Stromal cell of bone marrow (primary cell): Measurements from ENCODE around the gene COMMD9.
A peak's percentile ranks its signal among the peaks of the same experiment; 100 is the strongest.
"Not testable (repeated sequence)": the region's sequence is repeated elsewhere in the genome, so short reads cannot be mapped to it uniquely, and the experiment has no call there.

Experiments
- DNase-seq: peaks from one replicate; pipeline ENCODE4 v3.0.0-alpha.2; 2012; ENCODE audit warnings: low read depth

COMMD9 gene

GRCh38 chr11:36289226-36289852 lies at the start of gene COMMD9:
COMMD9 (minus strand) TSS chr11:36289424; CDS start chr11:36289412, 12 bp downstream.
- peak; percentile 86 for DNase-seq

- DNase-seq: peak; percentile 41
Observed at GRCh38 chr11:36333897-36334296, 44.7 kb upstream of the COMMD9 start.

- peak; percentile 37 for DNase-seq
Observed at GRCh38 chr11:36333468-36333867, 44.2 kb upstream of the COMMD9 start.

DNA sequence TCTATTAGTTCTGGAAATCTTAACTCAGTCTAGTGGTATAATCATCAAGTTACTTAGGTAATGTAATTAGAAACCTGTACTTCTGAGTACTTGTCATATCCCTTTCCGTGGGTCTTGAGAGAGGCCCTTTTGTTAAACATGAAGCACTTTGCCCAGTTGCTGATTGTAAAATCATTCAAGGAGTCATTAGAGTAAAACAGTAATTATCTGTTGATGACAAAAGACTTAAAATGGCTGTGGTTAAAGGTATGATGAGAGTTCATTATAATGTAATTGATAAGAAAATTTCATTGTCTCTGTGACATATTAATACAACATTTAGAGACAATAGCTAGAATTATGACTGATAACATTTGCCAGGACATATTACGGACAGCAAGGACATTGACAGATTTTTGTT lies 41.2 kb upstream of the COMMD9 start:
- no peak for DNase-seq

DNA sequence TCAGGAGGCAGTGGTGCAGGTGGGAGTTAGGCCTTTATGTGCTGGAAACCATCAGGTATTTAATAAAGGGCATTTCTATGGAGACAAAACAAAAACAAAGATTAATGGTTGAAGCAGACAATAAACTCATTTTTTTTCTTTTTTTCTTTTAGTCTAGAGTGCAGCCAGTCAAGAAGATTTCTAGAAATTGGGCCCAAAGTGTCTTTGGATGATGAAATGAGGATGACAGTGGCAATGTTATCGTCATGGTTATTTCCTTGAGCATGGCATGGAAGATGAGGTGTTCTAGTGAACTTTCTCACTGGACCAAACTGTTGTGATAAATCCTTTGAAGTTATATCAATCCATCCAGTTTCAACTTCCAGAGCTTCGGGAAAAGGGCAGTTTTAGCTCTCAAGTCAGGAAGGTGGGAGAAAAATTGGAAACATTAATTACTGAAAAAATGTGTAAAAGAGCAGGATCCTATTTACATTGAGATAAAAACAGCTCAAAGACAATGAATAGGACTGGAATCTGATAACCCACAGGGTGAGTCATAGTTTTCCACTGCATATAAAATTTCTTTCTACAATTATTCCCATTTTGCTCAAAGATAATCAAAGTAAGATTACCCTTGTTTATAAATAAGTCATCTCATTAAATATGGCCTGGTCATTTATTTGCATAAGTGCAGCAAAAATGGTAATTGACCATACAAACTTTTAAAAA lies 39.9 kb upstream of the COMMD9 start:
- DNase-seq: no peak

GRCh38 chr11:36326524-36327419 lies 37.5 kb upstream of the COMMD9 start:
- DNase-seq: no peak

DNA sequence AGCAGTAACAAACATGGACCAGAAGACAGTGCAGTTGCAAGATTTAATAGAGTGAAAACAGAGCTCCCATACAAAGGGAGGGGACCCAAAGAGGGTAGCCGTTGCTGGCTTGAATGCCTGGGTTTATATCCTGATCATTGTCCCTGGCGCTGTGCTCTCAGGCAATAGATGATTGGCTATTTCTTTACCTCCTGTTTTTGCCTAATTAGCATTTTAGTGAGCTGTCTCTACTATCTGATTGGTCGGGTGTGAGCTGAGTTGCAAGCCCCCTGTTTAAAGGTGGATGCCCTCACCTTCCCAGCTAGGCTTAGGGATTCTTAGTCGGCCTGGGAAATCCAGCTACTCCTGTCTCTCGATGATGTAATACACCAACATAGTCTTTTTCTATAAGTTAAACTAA lies 36.2 kb upstream of the COMMD9 start:
- not testable (repeated sequence) for DNase-seq

GRCh38 chr11:36324956-36325355 lies 35.7 kb upstream of the COMMD9 start:
- not testable (repeated sequence) for DNase-seq

DNA sequence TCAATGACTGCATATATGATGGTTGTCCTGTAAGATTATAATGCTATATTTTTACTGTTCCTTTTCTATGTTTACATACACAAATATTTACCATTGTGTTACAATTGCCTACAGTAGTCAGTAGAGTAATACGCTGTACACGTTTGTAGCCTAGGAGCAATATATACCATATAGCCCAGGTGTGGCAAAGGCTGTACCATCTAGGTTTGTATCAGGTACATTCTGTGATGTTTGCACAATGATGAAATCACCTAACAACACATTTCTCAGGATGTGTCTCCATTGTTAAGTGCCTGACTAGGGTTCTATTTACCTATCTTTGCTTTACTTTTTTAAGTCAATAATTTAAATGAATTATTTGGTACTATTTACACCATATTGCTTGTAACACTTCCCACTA lies 28.8 kb upstream of the COMMD9 start:
- DNase-seq: no peak

DNA sequence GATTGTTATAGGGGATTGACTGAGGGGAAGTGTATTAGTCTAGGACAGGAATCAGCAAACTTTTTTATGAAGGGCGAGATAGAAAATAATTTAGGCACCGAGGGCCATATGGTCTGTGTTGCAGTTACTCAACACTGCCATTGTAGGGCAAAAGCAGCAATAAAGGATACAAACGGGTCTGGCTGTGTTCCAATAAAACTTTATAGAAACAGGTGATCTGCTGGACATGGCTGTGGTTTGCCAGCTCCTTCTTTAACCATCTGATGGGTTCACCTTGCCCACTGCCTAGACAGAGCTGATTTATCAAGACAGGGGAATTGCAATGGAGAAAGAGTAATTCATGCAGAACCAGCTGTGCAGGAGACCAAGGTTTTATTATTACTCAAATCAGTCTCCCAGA lies 26.8 kb upstream of the COMMD9 start:
- DNase-seq: no peak

DNA sequence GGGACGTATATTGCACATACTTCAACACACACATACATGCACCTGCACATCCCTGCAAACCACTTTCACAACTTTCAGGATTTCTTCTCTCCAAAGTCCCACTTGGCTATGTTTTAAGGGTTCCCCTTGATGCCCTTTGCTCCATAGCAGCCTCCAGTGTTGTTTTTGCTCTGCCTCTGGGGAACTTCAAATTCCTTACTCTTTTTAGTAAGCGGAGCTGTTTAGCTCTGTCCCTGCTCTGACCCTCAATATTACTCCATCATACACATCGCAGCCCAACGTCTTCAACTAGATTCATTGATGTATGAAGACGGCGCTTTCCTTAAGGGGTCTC lies 25.2 kb upstream of the COMMD9 start:
- no peak for DNase-seq

GRCh38 chr11:36313750-36314433 lies 24.7 kb upstream of the COMMD9 start:
- DNase-seq: no peak

- no peak for DNase-seq
Observed at GRCh38 chr11:36312611-36313472, 23.6 kb upstream of the COMMD9 start.

DNA sequence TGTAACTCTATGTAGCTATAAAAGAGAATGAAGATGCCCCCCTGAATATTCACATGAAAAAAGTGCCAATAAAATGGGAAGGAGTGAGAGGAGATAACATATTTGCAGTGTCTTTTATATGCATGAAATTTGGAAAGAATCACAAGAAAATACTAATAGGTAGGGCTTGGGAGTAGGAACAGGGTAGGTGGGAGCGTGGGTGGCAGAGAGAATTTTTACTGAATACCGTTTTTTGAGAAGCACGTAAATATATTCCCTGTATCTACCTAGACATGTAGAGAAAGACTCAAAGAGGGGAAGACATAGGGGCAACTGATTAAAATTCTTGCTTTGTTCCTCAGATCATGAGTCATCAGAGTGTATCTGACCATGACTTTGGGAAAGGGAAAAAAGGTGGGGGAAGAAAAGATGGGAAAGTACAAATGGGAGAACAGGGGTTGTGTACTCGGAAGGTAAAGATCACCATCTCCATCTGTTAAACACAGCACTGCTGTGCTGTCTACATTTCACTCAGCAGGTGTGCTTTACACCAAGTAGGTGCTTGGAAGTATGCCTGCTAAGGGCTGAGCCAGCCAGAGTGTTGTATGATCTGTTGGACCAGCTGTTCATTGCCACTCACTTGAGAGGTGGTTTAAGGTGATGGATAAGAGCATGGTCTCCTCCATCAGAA lies 22.8 kb upstream of the COMMD9 start:
- DNase-seq: no peak

DNA sequence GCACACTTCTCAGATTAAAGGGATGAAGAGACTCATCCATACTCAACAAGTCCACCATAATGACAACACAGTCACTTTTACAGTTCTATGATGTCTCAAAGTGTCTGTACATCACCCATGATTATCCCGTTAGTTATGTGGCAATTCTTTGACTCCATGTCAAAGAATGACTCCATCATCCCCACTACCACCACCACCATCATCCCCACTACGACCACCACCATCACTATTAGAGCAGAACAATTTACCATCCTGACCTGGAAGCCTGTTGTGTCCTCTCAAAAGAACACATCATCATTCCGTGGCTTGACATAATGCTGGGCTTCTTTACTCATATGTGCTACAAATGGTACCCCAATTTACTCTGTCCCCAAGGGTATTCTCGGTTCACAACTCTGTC lies 20.6 kb upstream of the COMMD9 start:
- DNase-seq: no peak

DNA sequence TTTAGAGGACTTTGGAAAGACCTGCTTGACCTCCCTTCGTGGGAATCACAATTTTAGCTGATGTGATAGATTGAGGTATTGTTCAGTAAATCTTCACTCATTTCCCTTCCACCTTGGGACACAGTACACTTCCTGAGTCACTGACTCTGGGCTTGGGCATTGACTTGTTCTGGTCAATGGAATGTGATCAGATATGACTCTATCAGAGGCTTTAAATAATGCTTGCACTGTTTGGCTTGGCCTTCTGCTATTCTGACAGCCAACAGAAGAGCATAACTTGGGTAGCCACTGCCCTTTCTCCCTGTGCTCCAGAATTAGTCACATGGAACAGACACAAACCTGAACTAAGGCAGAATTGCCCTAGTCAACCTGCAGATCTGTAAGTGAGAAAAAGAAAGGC lies 19.4 kb upstream of the COMMD9 start:
- DNase-seq: no peak

- DNase-seq: peak; percentile 37
Observed at GRCh38 chr11:36306888-36307287, 17.7 kb upstream of the COMMD9 start.

DNA sequence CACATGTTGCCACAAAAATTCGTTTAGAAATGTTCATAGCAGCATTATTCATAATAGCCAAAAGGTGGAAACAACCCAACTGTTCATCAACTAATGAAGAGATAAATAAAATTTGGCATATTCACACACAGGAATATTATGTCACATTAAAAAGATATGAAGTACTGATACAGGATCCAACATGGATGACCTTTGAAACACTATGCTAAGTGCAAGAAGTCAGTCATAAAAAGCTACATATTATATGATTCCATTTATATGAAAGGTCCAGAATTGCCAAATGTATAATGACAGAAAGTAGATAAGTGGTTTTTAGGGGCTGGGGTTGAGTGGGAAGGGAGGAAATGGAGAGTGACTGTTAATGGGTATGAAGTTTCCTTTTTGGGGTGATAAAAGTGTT lies 15.8 kb upstream of the COMMD9 start:
- DNase-seq: no peak

- DNase-seq: no peak
Observed at GRCh38 chr11:36304351-36304750, 15.1 kb upstream of the COMMD9 start.

DNA sequence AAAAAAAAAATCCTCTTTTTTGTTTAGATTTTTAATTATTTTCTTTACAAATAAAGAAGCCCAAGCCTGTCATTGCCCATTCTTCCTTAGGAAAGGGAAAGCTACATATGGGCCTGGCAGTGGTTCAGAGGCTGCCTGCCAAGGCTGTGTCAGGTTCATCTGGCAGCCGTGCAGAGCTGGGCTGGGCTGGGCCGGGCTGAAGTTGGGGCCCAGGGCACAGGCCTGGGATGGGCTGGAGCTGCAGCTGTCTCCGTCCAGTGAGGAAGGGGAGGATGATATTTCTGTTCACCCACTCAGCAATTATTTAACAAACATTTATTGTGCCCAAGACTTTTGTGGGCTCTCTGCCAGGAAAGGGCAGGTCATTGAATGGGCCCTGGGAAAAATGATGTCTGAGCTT lies 11.4 kb upstream of the COMMD9 start:
- no peak for DNase-seq
